HepG2 (cell line): ENCODE data around the gene MTFP1. TPM values are rescaled to one million over a fixed set of nuclear protein-coding genes. Genes with fewer than 3 reads are reported as not detected.

Experiments
- AFF4 ChIP-seq: sonication (generic); formaldehyde crosslinking; IDR thresholded peaks from 2 replicates; pipeline ENCODE4 v1.4.0; 2020; ENCODE audit warnings: missing genetic modification reagents
- ARHGAP35 ChIP-seq: sonication (generic); formaldehyde crosslinking; IDR thresholded peaks from 2 replicates; pipeline ENCODE4 v1.9.0; 2022; ENCODE audit warnings: mild to moderate bottlenecking, inconsistent platforms, moderate library complexity, missing genetic modification reagents, borderline replicate concordance
- FOXA1 ChIP-seq, 2 experiments: fragments of 450-650 bp in 1 of 2; sonication (generic) in 1 of 2; formaldehyde crosslinking in 1 of 2; IDR thresholded peaks; 2 replicates each; pipeline versions ENCODE4 v1.4.0 to v1.6.1; 2016 to 2020; ENCODE audit warnings: missing genetic modification reagents in 1 of 2
- FOXK2 ChIP-seq: fragments of 450-650 bp; IDR thresholded peaks from 2 replicates; pipeline ENCODE4 v1.6.1; 2016
- NFATC3 ChIP-seq: sonication (generic); formaldehyde crosslinking; IDR thresholded peaks from 2 replicates; pipeline ENCODE4 v1.5.1; 2020; ENCODE audit warnings: mild to moderate bottlenecking, missing genetic modification reagents
- NFKBIZ ChIP-seq: IDR thresholded peaks from 2 replicates; pipeline ENCODE4 v1.6.1; 2018; ENCODE audit warnings: missing genetic modification reagents, missing compliant biosample characterization
- SRSF1 ChIP-seq: fragments of 200-400 bp; formaldehyde crosslinking; optimal IDR thresholded peaks from 2 replicates; pipeline ENCODE3; 2017; ENCODE audit warnings: mild to moderate bottlenecking, low read depth, low read length, moderate library complexity
- ZBTB39 ChIP-seq: sonication (generic); formaldehyde crosslinking; IDR thresholded peaks from 2 replicates; pipeline ENCODE4 v1.5.0; 2020; ENCODE audit warnings: missing genetic modification reagents
- ZKSCAN5 ChIP-seq: sonication (generic); formaldehyde crosslinking; IDR thresholded peaks from 2 replicates; pipeline ENCODE4 v1.5.1; 2020; ENCODE audit warnings: mild to moderate bottlenecking, missing genetic modification reagents
- ZNF20 ChIP-seq: sonication (generic); formaldehyde crosslinking; IDR thresholded peaks from 2 replicates; pipeline ENCODE4 v1.4.0; 2020; ENCODE audit warnings: mild to moderate bottlenecking, moderate library complexity, missing genetic modification reagents
- ZNF512 ChIP-seq: sonication (generic); formaldehyde crosslinking; IDR thresholded peaks from 2 replicates; pipeline ENCODE4 v1.4.0; 2020; ENCODE audit warnings: mild to moderate bottlenecking, missing genetic modification reagents
- ZNF550 ChIP-seq: sonication (generic); formaldehyde crosslinking; IDR thresholded peaks from 2 replicates; pipeline ENCODE4 v1.4.0; 2020; ENCODE audit warnings: mild to moderate bottlenecking, missing genetic modification reagents, borderline replicate concordance
- ZNF614 ChIP-seq: IDR thresholded peaks from 2 replicates; pipeline ENCODE4 v1.6.1; 2018; ENCODE audit warnings: missing biosample characterization, missing genetic modification reagents, inconsistent platforms, borderline replicate concordance
- ZNF776 ChIP-seq: sonication (generic); formaldehyde crosslinking; IDR thresholded peaks from 2 replicates; pipeline ENCODE4 v1.4.0; 2020; ENCODE audit warnings: mild to moderate bottlenecking, missing genetic modification reagents
- ZNF850 ChIP-seq: sonication (generic); formaldehyde crosslinking; conservative IDR thresholded peaks from 2 replicates; pipeline ENCODE4 v1.9.0; 2021; ENCODE audit warnings: mild to moderate bottlenecking, missing genetic modification reagents
- polyA plus RNA-seq, 8 experiments: library from polyadenylated mRNA; depleted of rRNA in 3 of 8; stranded (reverse) in 7 of 8; unstranded in 1 of 8; fragments of >200 nt; fragmentation: Illumina TruSeq in 4 of 8; extraction: Trizol in 4 of 8; gene quantifications; 2 replicates each; pipeline versions ENCODE4 v1.2.1 to v1.2.3, GENCODE V29; 2011 to 2016; ENCODE audit warnings: low read depth in 4 of 8, missing spikeins in 1 of 8, mixed read lengths in 1 of 8; ENCODE audit not compliant: insufficient read depth in 1 of 8
- total RNA-seq, 5 experiments: library from RNA; depleted of rRNA; stranded (reverse); fragments of >200 nt; fragmentation: Illumina TruSeq; extraction: Trizol; gene quantifications; 2 replicates each; pipeline ENCODE4 v1.2.3, GENCODE V29; 2016; ENCODE audit warnings: low read depth in 1 of 5

MTFP1 gene
- total and polyA plus RNA-seq, 2 of the 13 experiments (the other 11 are each of a cell fraction or from before 2014, with no cell fraction given), result 29.5 to 45.6 TPM

- TF ChIP-seq ZBTB39 (CRISPR knock-in tag), result no peak
- TF ChIP-seq AFF4 (CRISPR knock-in tag), result peak; percentile 30; the same call in 1 of the 2 replicates
- TF ChIP-seq NFATC3, result no peak
- no peak for TF ChIP-seq FOXA1 (IDR thresholded peaks at IDR 0.05)
- TF ChIP-seq FOXA1 (CRISPR knock-in tag; IDR thresholded peaks at IDR 0.05), result no peak
- no peak for TF ChIP-seq ZNF776 (CRISPR knock-in tag)
- no peak for TF ChIP-seq ZKSCAN5
- TF ChIP-seq ARHGAP35 (CRISPR knock-in tag), result no peak
- no peak for TF ChIP-seq ZNF512
- no peak for TF ChIP-seq ZNF614
- TF ChIP-seq FOXK2, result no peak
- no peak for TF ChIP-seq ZNF550
- no peak for TF ChIP-seq ZNF850 (CRISPR knock-in tag)
- no peak for TF ChIP-seq NFKBIZ
- TF ChIP-seq SRSF1, result no peak
- no peak for TF ChIP-seq ZNF20
Measured at GRCh38 chr22:30422481-30423300, 2.9 kb upstream of the MTFP1 start (continued).
